OCI-LY7 (cell line): ENCODE results near the gene PRKCA. TPM values are rescaled to one million over a fixed set of nuclear protein-coding genes. Genes with fewer than 3 reads are reported as not detected.

Source experiments
- BruUV-seq: library from RNA; stranded (reverse); fragments of 400-500 nt; replicated peaks from 2 replicates; lab custom pipeline; 2021; lab: Mats Ljungman, UMichigan
- CTCF ChIA-PET: fragments of 300-600 bp; sonication (Branson Sonifier 250); formaldehyde crosslinking; loops from one replicate; lab custom pipeline; 2022; ENCODE audit warnings: antibody characterized with exemption; ENCODE audit not compliant: unreplicated experiment; lab: Charles Lee
- POLR2A ChIA-PET: fragments of 300-600 bp; sonication (Branson Sonifier 250); formaldehyde crosslinking; loops from one replicate; lab custom pipeline; 2022; ENCODE audit warnings: antibody characterized with exemption; lab: Charles Lee
- DNase-seq: peaks from one replicate; pipeline ENCODE4 v3.0.0-alpha.2; 2015; ENCODE audit warnings: low spot score
- H2AFZ ChIP-seq: fragments of 200-600 bp; sonication (generic), shearing (Covaris generic); 2 replicates; pipeline ENCODE4 v1.6.1; 2014; ENCODE audit warnings: mild to moderate bottlenecking, antibody characterized with exemption, low read length, moderate library complexity
- H3K27ac ChIP-seq: fragments of 200-600 bp; sonication (generic); 2 replicates; pipeline ENCODE4 v1.5.1; 2014; ENCODE audit warnings: mixed run types, low read depth, mild to moderate bottlenecking, moderate library complexity, low read length, inconsistent platforms; ENCODE audit not compliant: poor library complexity, severe bottlenecking
- H3K36me3 ChIP-seq: fragments of 200-600 bp; sonication (generic); 2 replicates; pipeline ENCODE4 v1.6.1; 2014; ENCODE audit warnings: mild to moderate bottlenecking, antibody characterized with exemption, low read length, moderate library complexity, mixed read lengths; ENCODE audit not compliant: insufficient read depth
- H3K4me1 ChIP-seq: fragments of 200-600 bp; sonication (generic); 2 replicates; pipeline ENCODE4 v1.5.1; 2014; ENCODE audit warnings: mild to moderate bottlenecking, low read length; ENCODE audit not compliant: insufficient read depth, poor library complexity, severe bottlenecking
- H3K4me2 ChIP-seq: fragments of 200-600 bp; sonication (generic); 2 replicates; pipeline ENCODE4 v1.6.1; 2014; ENCODE audit warnings: mild to moderate bottlenecking, low read length
- H3K4me3 ChIP-seq: fragments of 200-600 bp; sonication (generic); 2 replicates; pipeline ENCODE4 v1.5.1; 2014; ENCODE audit warnings: mild to moderate bottlenecking, low read depth, low read length; ENCODE audit not compliant: poor library complexity, severe bottlenecking
- H3K79me2 ChIP-seq: fragments of 200-600 bp; sonication (generic); 2 replicates; pipeline ENCODE4 v1.6.1; 2016; ENCODE audit warnings: low read depth, mild to moderate bottlenecking, low read length, moderate library complexity, mixed read lengths; ENCODE audit not compliant: insufficient read depth
- H3K9me2 ChIP-seq: fragments of 200-600 bp; sonication (generic); 2 replicates; pipeline ENCODE4 v1.6.1; 2016; ENCODE audit warnings: mild to moderate bottlenecking, low read length, mixed read lengths; ENCODE audit not compliant: insufficient read depth
- H3K9me3 ChIP-seq: fragments of 200-600 bp; sonication (generic); 2 replicates; pipeline ENCODE4 v1.6.1; 2014; ENCODE audit warnings: mild to moderate bottlenecking, mixed run types, low read length, mixed read lengths
- H4K20me1 ChIP-seq: fragments of 200-600 bp; sonication (generic); 2 replicates; pipeline ENCODE4 v1.6.1; 2014; ENCODE audit warnings: mild to moderate bottlenecking, antibody characterized with exemption, low read length, moderate library complexity, mixed read lengths; ENCODE audit not compliant: insufficient read depth
- EZH2phosphoT487 ChIP-seq: fragments of 200-600 bp; sonication (generic); IDR thresholded peaks from 2 replicates; pipeline ENCODE4 v1.6.1; 2018; ENCODE audit warnings: low read depth, borderline replicate concordance, mild to moderate bottlenecking, mixed run types, antibody characterized with exemption, low read length, moderate library complexity, mixed read lengths
- intact Hi-C: fragments of 100-400 bp; cut with micrococcal nuclease; formaldehyde crosslinking; loops from one replicate; pipeline ENCODE4 v1.10.0; 2022; ENCODE audit not compliant: unreplicated experiment
- total RNA-seq, 2 experiments: library from RNA; depleted of rRNA in 1 of 2; stranded (reverse); fragments of >200 nt in 1 of 2; shearing (Covaris generic) in 1 of 2; gene quantifications; 2 replicates each; pipeline ENCODE4 v1.2.3, GENCODE V29; 2014 to 2022
- TF ChIP-seq, protein P1 (sequence below): fragments of 200-600 bp; sonication (generic); conservative IDR thresholded peaks from 2 replicates; pipeline ENCODE4 v1.5.1; 2014; ENCODE audit warnings: mild to moderate bottlenecking, antibody characterized with exemption, low read length, moderate library complexity, mixed read lengths

Gene PRKCA
- total RNA-seq, 2 experiments from 2014 or later = 6.6 to 32.1 TPM

DNA sequence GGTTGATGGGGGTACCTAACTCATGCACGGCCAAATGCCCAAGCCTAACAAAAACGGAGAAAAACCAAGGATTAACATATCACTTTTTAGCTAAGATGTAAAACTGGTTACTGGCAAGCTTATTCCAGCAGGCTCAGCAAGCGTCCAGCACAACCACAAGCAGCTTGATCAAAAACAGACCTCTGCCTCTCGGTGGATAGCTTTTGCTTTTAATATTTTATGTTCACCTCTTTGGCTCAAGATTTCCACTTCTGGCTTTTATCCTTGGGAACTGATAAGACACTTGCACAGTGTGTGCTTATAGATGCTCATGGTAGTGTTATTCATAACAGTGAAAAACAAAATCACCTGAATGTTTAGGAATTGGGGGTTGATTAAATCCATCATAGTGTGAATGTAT lies 325.6 kb downstream of the PRKCA start:
- H3K27ac ChIP-seq = no peak overlapping the region
- H2AFZ ChIP-seq = no peak overlapping the region
- H3K36me3 ChIP-seq = no peaks in the 10 kb centered on the region
- no peak for DNase-seq
- ChIA-PET POLR2A (no interaction called here), CTCF (no interaction called here)
- H3K4me1 ChIP-seq = no peaks in the 10 kb centered on the region
- no peak overlapping the region for H3K4me3 ChIP-seq
- no peaks in the 10 kb centered on the region for H3K9me3 ChIP-seq
- H3K79me2 ChIP-seq = no peaks in the 10 kb centered on the region
- H3K4me2 ChIP-seq = no peak overlapping the region
- intact Hi-C loops = no loop called here
- no peaks in the 10 kb centered on the region for H3K9me2 ChIP-seq
- H4K20me1 ChIP-seq = no peaks in the 10 kb centered on the region
- BruUV-seq = no TSS peak
- TF ChIP-seq EZH2phosphoT487 = no peak
- TF ChIP-seq, protein P1, sequence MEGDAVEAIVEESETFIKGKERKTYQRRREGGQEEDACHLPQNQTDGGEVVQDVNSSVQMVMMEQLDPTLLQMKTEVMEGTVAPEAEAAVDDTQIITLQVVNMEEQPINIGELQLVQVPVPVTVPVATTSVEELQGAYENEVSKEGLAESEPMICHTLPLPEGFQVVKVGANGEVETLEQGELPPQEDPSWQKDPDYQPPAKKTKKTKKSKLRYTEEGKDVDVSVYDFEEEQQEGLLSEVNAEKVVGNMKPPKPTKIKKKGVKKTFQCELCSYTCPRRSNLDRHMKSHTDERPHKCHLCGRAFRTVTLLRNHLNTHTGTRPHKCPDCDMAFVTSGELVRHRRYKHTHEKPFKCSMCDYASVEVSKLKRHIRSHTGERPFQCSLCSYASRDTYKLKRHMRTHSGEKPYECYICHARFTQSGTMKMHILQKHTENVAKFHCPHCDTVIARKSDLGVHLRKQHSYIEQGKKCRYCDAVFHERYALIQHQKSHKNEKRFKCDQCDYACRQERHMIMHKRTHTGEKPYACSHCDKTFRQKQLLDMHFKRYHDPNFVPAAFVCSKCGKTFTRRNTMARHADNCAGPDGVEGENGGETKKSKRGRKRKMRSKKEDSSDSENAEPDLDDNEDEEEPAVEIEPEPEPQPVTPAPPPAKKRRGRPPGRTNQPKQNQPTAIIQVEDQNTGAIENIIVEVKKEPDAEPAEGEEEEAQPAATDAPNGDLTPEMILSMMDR = no peak

GRCh38 chr17:66629762-66630161 lies 327.3 kb downstream of the PRKCA start:
- no peak for TF ChIP-seq EZH2phosphoT487
- TF ChIP-seq, protein P1 = no peak
- H3K9me3 ChIP-seq = no peaks in the 10 kb centered on the region
- ChIA-PET CTCF (interaction anchor here (0.9 kb wide), 1 partner anchor 423 kb away, joined by 3 read pairs; no protein-coding TSS in a partner anchor), POLR2A (interaction anchor here (0.6 to 1.6 kb wide), 3 partner anchors 9 to 21 kb away, joined by 4 read pairs; no protein-coding TSS in a partner anchor)
- no peaks in the 10 kb centered on the region for H3K36me3 ChIP-seq
- no peak overlapping the region for H3K27ac ChIP-seq
- no peak overlapping the region for H3K4me3 ChIP-seq
- no peak overlapping the region for H2AFZ ChIP-seq
- no peaks in the 10 kb centered on the region for H4K20me1 ChIP-seq
- H3K4me2 ChIP-seq = no peak overlapping the region
- BruUV-seq = no TSS peak
- H3K79me2 ChIP-seq = no peaks in the 10 kb centered on the region
- intact Hi-C loops = no loop called here
- no peak for DNase-seq
- H3K9me2 ChIP-seq = no peaks in the 10 kb centered on the region
- no peaks in the 10 kb centered on the region for H3K4me1 ChIP-seq

DNA sequence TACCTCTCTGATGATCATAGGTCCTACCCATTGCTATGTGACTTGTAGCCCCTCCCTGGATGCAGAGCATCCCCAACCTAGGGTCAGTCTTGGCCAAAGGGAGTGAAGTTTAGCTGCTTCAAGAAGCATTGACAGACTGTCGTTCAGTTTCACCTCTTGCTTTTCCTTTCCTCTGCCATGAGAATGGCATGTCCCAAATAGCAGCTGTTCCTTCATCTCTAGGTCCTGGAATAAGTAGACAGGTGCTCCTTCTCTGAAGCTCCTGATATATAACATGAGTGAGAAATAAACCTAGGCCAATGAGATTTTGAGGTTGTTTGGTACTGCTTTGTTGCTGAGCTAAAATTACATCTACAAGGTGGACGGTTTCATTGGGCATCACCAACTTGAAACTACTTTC lies 328.0 kb downstream of the PRKCA start:
- Histone ChIP-seq H4K20me1 (no peaks in the 10 kb centered on the region), H3K27ac (no peak overlapping the region), H2AFZ (no peak overlapping the region), H3K9me3 (no peaks in the 10 kb centered on the region), H3K9me2 (no peaks in the 10 kb centered on the region), H3K4me2 (no peak overlapping the region), H3K79me2 (no peaks in the 10 kb centered on the region), H3K4me3 (no peak overlapping the region), H3K4me1 (no peaks in the 10 kb centered on the region), H3K36me3 (no peaks in the 10 kb centered on the region)
- ChIA-PET CTCF (interaction anchor here (0.9 kb wide), 1 partner anchor 423 kb away, joined by 3 read pairs; no protein-coding TSS in a partner anchor), POLR2A (interaction anchor here (0.6 to 1.6 kb wide), 3 partner anchors 9 to 21 kb away, joined by 4 read pairs; no protein-coding TSS in a partner anchor)
- TF ChIP-seq, protein P1 = no peak
- BruUV-seq = no TSS peak
- DNase-seq = no peak
- intact Hi-C loops = no loop called here
